GM12892 (cell line): ENCODE measurements around the gene CLNK.

Source experiments
- POLR2A ChIP-seq: IDR thresholded peaks from 2 replicates; pipeline ENCODE4 v1.6.1; 2011; ENCODE audit warnings: low read depth, low read length, control low read depth
- POLR2AphosphoS5 ChIP-seq: IDR thresholded peaks from 2 replicates; pipeline ENCODE4 v1.6.1; 2011; ENCODE audit warnings: low read depth, low read length, control low read depth

DNA sequence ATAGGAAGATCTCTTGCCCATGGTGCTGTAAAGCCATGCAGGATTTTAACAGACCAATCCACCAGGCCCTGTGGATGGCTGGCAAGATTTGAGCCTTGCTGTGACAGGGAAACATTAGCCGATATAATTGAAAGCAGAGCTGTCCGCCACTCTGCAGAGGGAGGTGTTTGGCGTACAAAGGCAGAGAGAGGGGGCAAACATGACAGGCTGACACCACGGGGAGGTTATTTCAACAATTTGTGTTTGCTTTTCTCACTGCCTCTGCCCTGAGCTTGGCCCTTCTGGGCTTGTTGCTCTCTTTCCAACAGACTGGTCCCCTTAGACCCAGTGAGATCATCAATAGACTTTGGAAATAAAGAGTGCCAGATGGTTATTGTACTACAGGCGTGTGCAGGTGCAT is 59.4 kb downstream of the CLNK start:
- no peak for TF ChIP-seq POLR2A
- no peak for TF ChIP-seq POLR2AphosphoS5
